IMR-90 (cell line): ENCODE results near the gene ARHGAP28. TPM values are rescaled to one million over a fixed set of nuclear protein-coding genes. Genes with fewer than 3 reads are reported as not detected.

ENCODE experiments used
- ATAC-seq: fragments of 200-7000 bp; cut with Tn5 transposase; 2 replicates; pipeline ENCODE4 v1.9.1; 2020; ENCODE audit warnings: low read depth, mild to moderate bottlenecking, moderate library complexity
- BruUV-seq: library from RNA; stranded (reverse); fragments of 400-500 nt; replicated peaks from 2 replicates; lab custom pipeline; 2021; lab: Mats Ljungman, UMichigan
- CTCF ChIA-PET: fragments of 300-600 bp; formaldehyde crosslinking; extraction: SDS; loops from one replicate; lab custom pipeline; 2021; ENCODE audit warnings: antibody characterized with exemption; lab: Yijun Ruan, JAX
- POLR2A ChIA-PET: fragments of 300-600 bp; sonication (Branson Sonifier 250); formaldehyde crosslinking; loops from one replicate; lab custom pipeline; 2022; ENCODE audit warnings: antibody characterized with exemption; ENCODE audit not compliant: unreplicated experiment; lab: Charles Lee
- DNase-seq: peaks from one replicate; pipeline ENCODE4 v3.0.0; 2013
- H2AFZ ChIP-seq: replicated peaks from 2 replicates; pipeline ENCODE3; 2013; ENCODE audit warnings: low read length, mild to moderate bottlenecking; ENCODE audit not compliant: poor library complexity
- H2AK5ac ChIP-seq: 2 replicates; pipeline ENCODE4 v1.6.1; 2013; ENCODE audit warnings: low read depth, low read length, inconsistent platforms
- H2AK9ac ChIP-seq: replicated peaks from 2 replicates; pipeline ENCODE3; 2013; ENCODE audit warnings: mild to moderate bottlenecking, low read depth, low read length, moderate library complexity; ENCODE audit not compliant: poor library complexity
- H2BK120ac ChIP-seq: 2 replicates; pipeline ENCODE4 v1.6.1; 2013; ENCODE audit warnings: low read depth, low read length, inconsistent platforms
- H2BK15ac ChIP-seq: 3 replicates; pipeline ENCODE4 v1.6.1; 2013; ENCODE audit warnings: low read depth, low read length, inconsistent platforms
- H2BK20ac ChIP-seq: 2 replicates; pipeline ENCODE4 v1.6.1; 2013; ENCODE audit warnings: low read depth, mild to moderate bottlenecking, inconsistent platforms, low read length, moderate library complexity
- H2BK5ac ChIP-seq: 2 replicates; pipeline ENCODE4 v1.6.1; 2013; ENCODE audit warnings: mild to moderate bottlenecking, low read depth, low read length, inconsistent platforms; ENCODE audit not compliant: poor library complexity, severe bottlenecking
- H3K14ac ChIP-seq: replicated peaks from 2 replicates; pipeline ENCODE4 v1.6.1; 2013; ENCODE audit warnings: low read depth, low read length, inconsistent platforms
- H3K18ac ChIP-seq: 2 replicates; pipeline ENCODE4 v1.6.1; 2013; ENCODE audit warnings: low read depth, low read length, control low read depth
- H3K23ac ChIP-seq: 2 replicates; pipeline ENCODE4 v1.6.1; 2013; ENCODE audit warnings: low read depth, low read length, inconsistent platforms
- H3K27ac ChIP-seq: 2 replicates; pipeline ENCODE4 v1.5.1; 2013; ENCODE audit warnings: mild to moderate bottlenecking, control low read depth, low read length; ENCODE audit not compliant: insufficient read depth
- H3K27me3 ChIP-seq: 2 replicates; pipeline ENCODE4 v1.6.1; 2013; ENCODE audit warnings: low read length; ENCODE audit not compliant: control insufficient read depth, insufficient read depth
- H3K36me3 ChIP-seq: 2 replicates; pipeline ENCODE4 v1.6.1; 2013; ENCODE audit warnings: low read length, mixed read lengths; ENCODE audit not compliant: control insufficient read depth, insufficient read depth
- H3K4ac ChIP-seq: 2 replicates; pipeline ENCODE4 v1.6.1; 2013; ENCODE audit warnings: low read depth, low read length, inconsistent platforms
- H3K4me1 ChIP-seq: 2 replicates; pipeline ENCODE4 v1.6.1; 2013; ENCODE audit warnings: low read length, mixed read lengths; ENCODE audit not compliant: control insufficient read depth, insufficient read depth
- H3K4me2 ChIP-seq: 2 replicates; pipeline ENCODE4 v1.6.1; 2013; ENCODE audit warnings: low read depth, mild to moderate bottlenecking, control low read depth, low read length, moderate library complexity
- H3K4me3 ChIP-seq: 2 replicates; pipeline ENCODE4 v1.5.1; 2013; ENCODE audit warnings: low read depth, mild to moderate bottlenecking, control low read depth, low read length, moderate library complexity; ENCODE audit not compliant: insufficient read depth
- H3K56ac ChIP-seq: 2 replicates; pipeline ENCODE4 v1.6.1; 2013; ENCODE audit warnings: low read length, inconsistent platforms; ENCODE audit not compliant: insufficient read depth; ENCODE audit errors: extremely low read depth
- H3K79me1 ChIP-seq, 2 experiments: 2 replicates each; pipeline ENCODE4 v1.6.1; 2013; ENCODE audit warnings: low read length in 2 of 2, inconsistent platforms in 1 of 2, low read depth in 1 of 2
- H3K9ac ChIP-seq: 2 replicates; pipeline ENCODE4 v1.6.1; 2013; ENCODE audit warnings: low read depth, low read length, control low read depth
- H3K9me1 ChIP-seq: 2 replicates; pipeline ENCODE4 v1.6.1; 2013; ENCODE audit warnings: low read length, inconsistent platforms; ENCODE audit not compliant: insufficient read depth
- H3K9me3 ChIP-seq: 2 replicates; pipeline ENCODE4 v1.6.1; 2013; ENCODE audit warnings: low read length; ENCODE audit not compliant: control insufficient read depth, insufficient read depth
- H4K20me1 ChIP-seq: 2 replicates; pipeline ENCODE4 v1.6.1; 2013; ENCODE audit warnings: low read length, inconsistent platforms; ENCODE audit not compliant: insufficient read depth
- H4K5ac ChIP-seq: 2 replicates; pipeline ENCODE4 v1.6.1; 2013; ENCODE audit warnings: mild to moderate bottlenecking, low read depth, low read length, control low read depth
- H4K8ac ChIP-seq, 2 experiments: 2 replicates each; pipeline ENCODE4 v1.6.1; 2013; ENCODE audit warnings: low read depth in 2 of 2, low read length in 2 of 2, control low read depth in 1 of 2, inconsistent platforms in 1 of 2
- H4K91ac ChIP-seq: 2 replicates; pipeline ENCODE4 v1.6.1; 2013; ENCODE audit warnings: low read depth, low read length, inconsistent platforms; ENCODE audit not compliant: insufficient read depth
- CEBPB ChIP-seq: IDR thresholded peaks from 2 replicates; pipeline ENCODE4 v1.6.1; 2012; ENCODE audit warnings: low read depth, low read length, improper control_type of control experiment
- CTCF ChIP-seq: conservative IDR thresholded peaks from 2 replicates; pipeline ENCODE4 v1.5.1; 2012; ENCODE audit warnings: mild to moderate bottlenecking, low read depth, low read length, improper control_type of control experiment
- ELK1 ChIP-seq: fragments of 150-350 bp; IDR thresholded peaks from 2 replicates; pipeline ENCODE4 v1.6.1; 2016; ENCODE audit warnings: low read depth, mild to moderate bottlenecking, low read length, moderate library complexity, borderline replicate concordance
- MAFK ChIP-seq: IDR thresholded peaks from 2 replicates; pipeline ENCODE4 v1.6.1; 2012; ENCODE audit warnings: low read depth, low read length, improper control_type of control experiment
- NFE2L2 ChIP-seq: fragments of 150-350 bp; IDR thresholded peaks from 2 replicates; pipeline ENCODE4 v1.6.1; 2016; ENCODE audit warnings: low read depth, mild to moderate bottlenecking, low read length
- RAD21 ChIP-seq: IDR thresholded peaks from 2 replicates; pipeline ENCODE4 v1.6.1; 2012; ENCODE audit warnings: low read length, improper control_type of control experiment
- WGBS, 2 experiments: methylation state at CpG; one replicate each; pipeline versions ENCODE4 v1.1.5 to v1.1.7; 2013; ENCODE audit warnings: missing lambda C conversion rate in 2 of 2; ENCODE audit not compliant: insufficient read length in 1 of 2; ENCODE audit errors: extremely low coverage in 2 of 2; 5-methylcytosine and 5-hydroxymethylcytosine counted together
- dilution Hi-C: fragments of 300-500 bp; cut with HindIII; formaldehyde crosslinking; loops from one replicate; pipeline ENCODE4 v1.14.3; 2018; ENCODE audit warnings: low sequenced_read_pairs; ENCODE audit not compliant: unreplicated experiment
- in situ Hi-C: fragments of 300-500 bp; cut with MboI; formaldehyde crosslinking; loops from 3 replicates; pipeline ENCODE4 v1.14.3; 2019; ENCODE audit warnings: low sequenced_read_pairs, inconsistent platforms, mixed read lengths
- intact Hi-C: fragments of 100-400 bp; cut with micrococcal nuclease; formaldehyde crosslinking; loops from 2 replicates; pipeline ENCODE4 v1.10.0; 2022
- polyA plus RNA-seq, 3 experiments: library from polyadenylated mRNA; depleted of rRNA; stranded (reverse); fragments of >200 nt; gene quantifications; 2 replicates each; pipeline ENCODE4 v1.2.3, GENCODE V29; 2012; ENCODE audit warnings: low replicate concordance in 1 of 3
- total RNA-seq: library from RNA; depleted of rRNA; stranded (reverse); fragments of >200 nt; gene quantifications from 2 replicates; pipeline ENCODE4 v1.2.3, GENCODE V29; 2012

ARHGAP28 gene
- total and polyA plus RNA-seq, 2 of the 4 experiments (the other 2 are of a cell fraction) = 1.8 to 3.8 TPM

- Histone ChIP-seq H3K9me1 (peaks cover 7% of the 10 kb centered on the region), H3K56ac (no peak overlapping the region), H3K79me1 (no peaks in the 10 kb centered on the region), H2BK120ac (no peak overlapping the region), H3K4me2 (no peak overlapping the region), H4K91ac (no peak overlapping the region), H3K4me1 (peaks cover 11% of the 10 kb centered on the region; the same call in 1 of the 2 replicates), H3K4me3 (no peak overlapping the region), H3K27me3 (no peaks in the 10 kb centered on the region), H3K9me3 (no peaks in the 10 kb centered on the region), H3K14ac (no peak overlapping the region), H4K20me1 (no peaks in the 10 kb centered on the region), H3K18ac (no peak overlapping the region), H2AK9ac (no peak overlapping the region), H2AFZ (no peak overlapping the region), H4K5ac (no peak overlapping the region; the same call in 1 of the 2 replicates), H3K4ac (no peak overlapping the region), H3K36me3 (peaks cover 12% of the 10 kb centered on the region), H4K8ac (no peak overlapping the region), H2BK15ac (no peak overlapping the region), H3K23ac (no peak overlapping the region), H3K9ac (no peak overlapping the region), H2AK5ac (no peak overlapping the region), H2BK5ac (no peak overlapping the region), H2BK20ac (no peak overlapping the region), H3K27ac (no peak overlapping the region)
- BruUV-seq = no TSS peak
- in situ Hi-C loops = no loop called here
- DNase-seq = no peak
- WGBS, 2 experiments = 100% methylated on average over 1 of the region's 3 CpGs; no CpG with 5 or more reads in 1 of the 2 experiments
- TF ChIP-seq CEBPB = peak; percentile 62
- TF ChIP-seq NFE2L2 = no peak
- TF ChIP-seq MAFK = no peak
- no peak for TF ChIP-seq RAD21
- TF ChIP-seq ELK1 = no peak
- no peak for TF ChIP-seq CTCF
- intact Hi-C loops = loop anchor here (5.0 kb wide), 1 partner anchor 91 kb away; no protein-coding TSS in a partner anchor
- CTCF ChIA-PET = no interaction called here
- dilution Hi-C loops = no loop called here
- POLR2A ChIA-PET = interaction anchor here (0.7 kb wide), 1 partner anchor 334 kb away, joined by 3 read pairs; no protein-coding TSS in a partner anchor
- no peak for ATAC-seq
These were observed 108.4 kb downstream of the ARHGAP28 start for GRCh38 chr18:6837904-6838303.
